Liver (tissue), 9 donors: Measurements from ENCODE around the gene WLS. TPM values are rescaled to one million over a fixed set of nuclear protein-coding genes. Genes with fewer than 3 reads are reported as not detected.

Source experiments
- DNase-seq: peaks from one replicate; pipeline ENCODE4 v3.0.0-alpha.2; 2017; ENCODE audit warnings: low spot score
- H3K27ac ChIP-seq, 2 donors: one replicate each; pipeline ENCODE4 v1.7.0; 2013; ENCODE audit warnings: inconsistent platforms in 2 of 2, low read length in 2 of 2, control low read depth in 1 of 2, low read depth in 1 of 2, mild to moderate bottlenecking in 1 of 2
- H3K27me3 ChIP-seq, 4 donors: one replicate each; pipeline versions ENCODE4 v1.6.1 to v1.7.0; 2013; ENCODE audit warnings: low read length in 3 of 4, inconsistent platforms in 1 of 4, mild to moderate bottlenecking in 1 of 4, moderate library complexity in 1 of 4; ENCODE audit not compliant: control insufficient read depth in 4 of 4, insufficient read depth in 4 of 4
- H3K36me3 ChIP-seq, 4 donors: one replicate each; pipeline versions ENCODE4 v1.6.1 to v1.7.0; 2013; ENCODE audit warnings: low read length in 3 of 4, mild to moderate bottlenecking in 3 of 4, low read depth in 1 of 4, moderate library complexity in 1 of 4; ENCODE audit not compliant: control insufficient read depth in 4 of 4, insufficient read depth in 3 of 4
- H3K4me1 ChIP-seq, 4 donors: one replicate each; pipeline versions ENCODE4 v1.6.1 to v1.7.0; 2013; ENCODE audit warnings: low read length in 3 of 4, mild to moderate bottlenecking in 3 of 4, moderate library complexity in 1 of 4; ENCODE audit not compliant: control insufficient read depth in 4 of 4, insufficient read depth in 4 of 4
- H3K4me3 ChIP-seq, 3 donors: one replicate each; pipeline versions ENCODE4 v1.6.1 to v1.7.0; 2013; ENCODE audit warnings: low read length in 3 of 3, control low read depth in 1 of 3, low read depth in 1 of 3, mild to moderate bottlenecking in 1 of 3
- H3K9ac ChIP-seq, 2 donors: one replicate each; pipeline ENCODE4 v1.7.0; 2013; ENCODE audit warnings: low read length in 2 of 2, mild to moderate bottlenecking in 2 of 2, moderate library complexity in 2 of 2, control low read depth in 1 of 2, low read depth in 1 of 2
- H3K9me3 ChIP-seq, 4 donors: one replicate each; pipeline versions ENCODE4 v1.6.1 to v1.7.0; 2013; ENCODE audit warnings: low read length in 3 of 4; ENCODE audit not compliant: control insufficient read depth in 4 of 4
- ATF3 ChIP-seq: IDR thresholded peaks from 2 replicates; pipeline ENCODE4 v1.6.1; 2016; ENCODE audit warnings: antibody characterized with exemption
- CTCF ChIP-seq: fragments of 150-350 bp; IDR thresholded peaks from 2 replicates; pipeline ENCODE4 v1.5.1; 2017; ENCODE audit warnings: improper control_type of control experiment, low read depth, low read length; ENCODE audit not compliant: missing input control
- EGR1 ChIP-seq, 2 donors: IDR thresholded peaks; 2 replicates each; pipeline ENCODE4 v1.6.1; 2016 to 2018; ENCODE audit warnings: antibody characterized with exemption in 2 of 2, low read depth in 2 of 2
- FOXA1 ChIP-seq: IDR thresholded peaks from 2 replicates; pipeline ENCODE4 v1.6.1; 2016; ENCODE audit warnings: antibody characterized with exemption
- FOXA2 ChIP-seq: IDR thresholded peaks from 2 replicates; pipeline ENCODE4 v1.6.1; 2016; ENCODE audit warnings: antibody characterized with exemption
- GABPA ChIP-seq, 2 donors: IDR thresholded peaks in 1 of 2; conservative IDR thresholded peaks in 1 of 2; 2 replicates each; pipeline ENCODE4 v1.6.1; 2016; ENCODE audit warnings: antibody characterized with exemption in 2 of 2, mild to moderate bottlenecking in 1 of 2, moderate library complexity in 1 of 2
- HNF4A ChIP-seq, 2 donors: conservative IDR thresholded peaks; 2 replicates each; pipeline ENCODE4 v1.6.1; 2016; ENCODE audit warnings: antibody characterized with exemption in 2 of 2, mild to moderate bottlenecking in 2 of 2
- HNF4G ChIP-seq: IDR thresholded peaks from 2 replicates; pipeline ENCODE4 v1.6.1; 2016; ENCODE audit warnings: antibody characterized with exemption
- JUND ChIP-seq, 2 donors: IDR thresholded peaks; 2 replicates each; pipeline ENCODE4 v1.6.1; 2016; ENCODE audit warnings: antibody characterized with exemption in 2 of 2
- MAX ChIP-seq: IDR thresholded peaks from 2 replicates; pipeline ENCODE4 v1.6.1; 2016; ENCODE audit warnings: antibody characterized with exemption
- NR2F2 ChIP-seq: IDR thresholded peaks from 2 replicates; pipeline ENCODE4 v1.6.1; 2016; ENCODE audit warnings: antibody characterized with exemption
- RAD21 ChIP-seq, 2 donors: IDR thresholded peaks; 2 replicates each; pipeline ENCODE4 v1.6.1; 2016; ENCODE audit warnings: antibody characterized with exemption in 2 of 2, mild to moderate bottlenecking in 2 of 2
- REST ChIP-seq: IDR thresholded peaks from 2 replicates; pipeline ENCODE4 v1.6.1; 2016; ENCODE audit warnings: antibody characterized with exemption, mild to moderate bottlenecking
- RXRA ChIP-seq, 2 donors: IDR thresholded peaks; 2 replicates each; pipeline ENCODE4 v1.6.1; 2017 to 2018; ENCODE audit warnings: antibody characterized with exemption in 2 of 2, mild to moderate bottlenecking in 1 of 2
- SP1 ChIP-seq: IDR thresholded peaks from 2 replicates; pipeline ENCODE4 v1.6.1; 2018; ENCODE audit warnings: antibody characterized with exemption, mild to moderate bottlenecking
- TAF1 ChIP-seq: conservative IDR thresholded peaks from 2 replicates; pipeline ENCODE4 v1.6.1; 2016; ENCODE audit warnings: antibody characterized with exemption, mild to moderate bottlenecking
- YY1 ChIP-seq: IDR thresholded peaks from 2 replicates; pipeline ENCODE4 v1.6.1; 2016; ENCODE audit warnings: antibody characterized with exemption, mild to moderate bottlenecking
- ZBTB33 ChIP-seq: IDR thresholded peaks from 2 replicates; pipeline ENCODE4 v1.6.1; 2016; ENCODE audit warnings: antibody characterized with exemption
- WGBS: extraction: QIAGEN DNeasy Blood & Tissue Kit; methylation state at CpG from one replicate; pipeline ENCODE4 v1.1.7; 2013; 5-methylcytosine and 5-hydroxymethylcytosine counted together
- polyA plus RNA-seq, 2 donors: library from polyadenylated mRNA; stranded (reverse) in 1 of 2; unstranded in 1 of 2; fragments of 200-250 nt in 1 of 2; fragments of >200 nt in 1 of 2; fragmentation: Nextera tagmentation in 1 of 2; extraction: Ambion mirVana in 1 of 2; gene quantifications; one replicate each; pipeline versions ENCODE4 v1.2.1 to v1.2.3, GENCODE V29; 2013 to 2015
- total RNA-seq, 2 donors: library from RNA; depleted of rRNA; stranded (reverse); fragments of >200 nt; gene quantifications; one replicate each; pipeline ENCODE4 v1.2.3, GENCODE V29; 2014
- donor health status: healthy.
- donor health status: healthy.
- donor health status: healthy.
- donor health status: healthy.
- donor health status: healthy.

The WLS gene
- total and polyA plus RNA-seq, 4 donors, result 3.2 to 12.5 (median 7.7) TPM

GRCh38 chr1:68151690-68152089 lies 80.6 kb downstream of the WLS start:
- no peaks in the 10 kb centered on the region for H3K36me3 ChIP-seq
- no peaks in the 10 kb centered on the region for H3K27me3 ChIP-seq
- no peak for DNase-seq
- TF ChIP-seq ATF3 (no peak), RXRA (IDR thresholded peaks at IDR 0.05) (no peak), CTCF (no peak), NR2F2 (no peak), SP1 (no peak), GABPA (IDR thresholded peaks at IDR 0.05 in 1 of 2, conservative IDR thresholded peaks at IDR 0.05 in 1 of 2) (no peak), REST (no peak), FOXA1 (no peak), MAX (no peak), HNF4G (no peak), TAF1 (no peak), YY1 (no peak), EGR1 (IDR thresholded peaks at IDR 0.05; ENCODE audit: low read depth in 2 of 2) (no peak), JUND (IDR thresholded peaks at IDR 0.05) (no peak), FOXA2 (no peak), HNF4A (conservative IDR thresholded peaks at IDR 0.05) (no peak)
- H3K27ac ChIP-seq, result no peak overlapping the region
- H3K9me3 ChIP-seq, result no peaks in the 10 kb centered on the region
- H3K4me3 ChIP-seq, result no peak overlapping the region
- no peak overlapping the region for H3K9ac ChIP-seq
- H3K4me1 ChIP-seq, result no peaks in the 10 kb centered on the region
- WGBS, result 89% methylated on average over 3 of the region's 3 CpGs

- no peaks in the 10 kb centered on the region for H3K27me3 ChIP-seq
- H3K27ac ChIP-seq, result no peak overlapping the region
- no peak overlapping the region for H3K9ac ChIP-seq
- no peak for TF ChIP-seq EGR1 (IDR thresholded peaks at IDR 0.05; ENCODE audit: low read depth in 2 of 2)
- TF ChIP-seq GABPA (IDR thresholded peaks at IDR 0.05 in 1 of 2, conservative IDR thresholded peaks at IDR 0.05 in 1 of 2), result no peak
- TF ChIP-seq FOXA1, result no peak
- TF ChIP-seq RAD21 (IDR thresholded peaks at IDR 0.05), result no peak
- no peak for TF ChIP-seq CTCF
- TF ChIP-seq TAF1, result no peak
- no peak for TF ChIP-seq FOXA2
- TF ChIP-seq JUND (IDR thresholded peaks at IDR 0.05), result no peak
- no peak for TF ChIP-seq YY1
- no peak for TF ChIP-seq NR2F2
- TF ChIP-seq RXRA (IDR thresholded peaks at IDR 0.05), result no peak
- no peak for TF ChIP-seq SP1
- TF ChIP-seq MAX, result no peak
- TF ChIP-seq HNF4A (conservative IDR thresholded peaks at IDR 0.05), result no peak
- TF ChIP-seq ATF3, result no peak
- TF ChIP-seq ZBTB33, result no peak
- no peak for TF ChIP-seq HNF4G
Observed at GRCh38 chr1:68149907-68150306, 82.4 kb downstream of the WLS start.

More at GRCh38 chr1:68149907-68150306, 82.4 kb downstream of the WLS start:
- WGBS, result 95% methylated on average over 8 of the region's 8 CpGs
- peaks cover 4 to 13% (median 9%) of the 10 kb centered on the region in 4 donors for H3K4me1 ChIP-seq
- no peaks in the 10 kb centered on the region for H3K36me3 ChIP-seq
- H3K4me3 ChIP-seq, result no peak overlapping the region
- DNase-seq, result no peak
- no peaks in the 10 kb centered on the region for H3K9me3 ChIP-seq
